RWPE1 (cell line): Measurements from ENCODE around the gene TEX22.

Source experiments
- CTCF ChIA-PET: fragments of 350-600 bp; sonication (Branson Sonifier 250); formaldehyde crosslinking; extraction: SDS; loops from one replicate; lab custom pipeline; 2021; lab: Yijun Ruan, JAX
- POLR2A ChIA-PET: fragments of 400-600 bp; formaldehyde crosslinking; extraction: SDS; loops from one replicate; lab custom pipeline; 2020; ENCODE audit warnings: antibody characterized with exemption; ENCODE audit not compliant: low non-redundant PET; lab: Yijun Ruan, JAX
- DNase-seq: peaks from one replicate; pipeline ENCODE4 v3.0.0; 2012; ENCODE audit warnings: low spot score
- H3K27ac ChIP-seq: fragments of 450-650 bp; 2 replicates; pipeline ENCODE4 v1.5.1; 2017
- CTCF ChIP-seq: fragments of 450-650 bp; conservative IDR thresholded peaks from 2 replicates; pipeline ENCODE4 v1.5.1; 2017; ENCODE audit warnings: low read depth, mild to moderate bottlenecking

The TEX22 gene

GRCh38 chr14:105449276-105450122, 51.2 kb downstream of the TEX22 start:
- H3K27ac ChIP-seq = peak overlapping the region; percentile 56
- POLR2A ChIA-PET = no interaction called here

GRCh38 chr14:105450123-105450505, 51.8 kb downstream of the TEX22 start:
- no peak for TF ChIP-seq CTCF
- no peak for DNase-seq
- POLR2A ChIA-PET = no interaction called here
- peak overlapping the region; percentile 56 for H3K27ac ChIP-seq
- CTCF ChIA-PET = interaction anchor here (0.7 kb wide), 1 partner anchor 30 kb away, joined by 3 read pairs; no protein-coding TSS in a partner anchor

More at GRCh38 chr14:105449276-105450122, 51.2 kb downstream of the TEX22 start:
- no peak for DNase-seq
- CTCF ChIA-PET = interaction anchor here (0.7 to 1.1 kb wide), 2 partner anchors 8 to 31 kb away, joined by 3 read pairs; no protein-coding TSS in a partner anchor
- no peak for TF ChIP-seq CTCF

- no peak for TF ChIP-seq CTCF
- CTCF ChIA-PET = interaction anchor here (1.1 kb wide), 1 partner anchor 30 kb away, joined by 3 read pairs; no protein-coding TSS in a partner anchor
- H3K27ac ChIP-seq = peak overlapping the region; percentile 34
- POLR2A ChIA-PET = interaction anchor here (0.7 kb wide), 1 partner anchor 23 kb away, joined by 8 read pairs; no protein-coding TSS in a partner anchor
- DNase-seq = no peak
Observed at GRCh38 chr14:105450864-105451720, 52.8 kb downstream of the TEX22 start.

GRCh38 chr14:105452963-105453362, 54.6 kb downstream of the TEX22 start:
- no peak for TF ChIP-seq CTCF
- no peak for DNase-seq
- ChIA-PET CTCF (no interaction called here), POLR2A (no interaction called here)
- H3K27ac ChIP-seq = peak overlapping the region; percentile 60

- DNase-seq = no peak
- ChIA-PET CTCF (no interaction called here), POLR2A (no interaction called here)
- H3K27ac ChIP-seq = peak overlapping the region; percentile 60
- no peak for TF ChIP-seq CTCF
Observed at GRCh38 chr14:105453847-105454246, 55.5 kb downstream of the TEX22 start.

GRCh38 chr14:105455086-105455640, 56.8 kb downstream of the TEX22 start:
- DNase-seq = no peak
- POLR2A ChIA-PET = no interaction called here
- no peak for TF ChIP-seq CTCF
- CTCF ChIA-PET = interaction anchor here (0.7 kb wide), 1 partner anchor 34 kb away, joined by 3 read pairs; no protein-coding TSS in a partner anchor
- peak overlapping the region; percentile 60; the same call in 1 of the 2 replicates for H3K27ac ChIP-seq
